Esophagus muscularis mucosa (tissue), 4 donors: ENCODE results near the gene TRDN.

ENCODE experiments used
- CTCF ChIP-seq, 3 experiments: fragments of 200-600 bp in 2 of 3; fragments of 450-650 bp in 1 of 3; sonication (generic) in 2 of 3; IDR thresholded peaks; one replicate each; pipeline ENCODE4 v1.5.1; 2017 to 2019; ENCODE audit warnings: antibody characterized with exemption in 3 of 3, mild to moderate bottlenecking in 2 of 3, moderate library complexity in 1 of 3
- EP300 ChIP-seq: sonication (generic); formaldehyde crosslinking; IDR thresholded peaks from one replicate; pipeline ENCODE4 v1.6.1; 2017; ENCODE audit warnings: antibody characterized with exemption
- POLR2A ChIP-seq: fragments of 450-650 bp; IDR thresholded peaks from one replicate; pipeline ENCODE4 v1.6.1; 2017; ENCODE audit warnings: antibody characterized with exemption, moderate library complexity, mild to moderate bottlenecking, low read depth
- POLR2AphosphoS5 ChIP-seq, 2 donors: sonication (generic); formaldehyde crosslinking; IDR thresholded peaks; one replicate each; pipeline ENCODE4 v1.6.1; 2017; ENCODE audit warnings: antibody characterized with exemption in 2 of 2

GRCh38 chr6:123489589-123489988 lies 147.2 kb downstream of the TRDN start:
- TF ChIP-seq POLR2AphosphoS5 (IDR thresholded peaks at IDR 0.05), result no peak
- TF ChIP-seq CTCF (IDR thresholded peaks at IDR 0.05), result no peak
- no peak for TF ChIP-seq EP300
- no peak for TF ChIP-seq POLR2A
